Colonic mucosa (tissue), 4 donors: ENCODE measurements around the gene COG5. TPM values are rescaled to one million over a fixed set of nuclear protein-coding genes. Genes with fewer than 3 reads are reported as not detected.

Experiments
- DNase-seq: peaks from one replicate; pipeline ENCODE4 v3.0.0-alpha.2; 2020
- H3K27ac ChIP-seq: fragments of 200-600 bp; one replicate; pipeline ENCODE4 v1.8.0; 2021
- H3K27me3 ChIP-seq: fragments of 200-600 bp; one replicate; pipeline ENCODE4 v1.8.0; 2021
- H3K36me3 ChIP-seq: fragments of 200-600 bp; one replicate; pipeline ENCODE4 v1.8.0; 2021
- H3K4me1 ChIP-seq: fragments of 200-600 bp; one replicate; pipeline ENCODE4 v1.8.0; 2021; ENCODE audit warnings: mild to moderate bottlenecking
- H3K4me3 ChIP-seq: fragments of 200-600 bp; one replicate; pipeline ENCODE4 v1.8.0; 2021
- H3K9ac ChIP-seq, 2 donors: one replicate each; pipeline ENCODE4 v1.7.0; 2013; ENCODE audit warnings: control low read depth in 2 of 2, low read depth in 2 of 2, low read length in 2 of 2
- H3K9me3 ChIP-seq: fragments of 200-600 bp; one replicate; pipeline ENCODE4 v1.8.0; 2021
- CTCF ChIP-seq: fragments of 200-600 bp; IDR thresholded peaks from one replicate; pipeline ENCODE4 v1.8.0; 2022; ENCODE audit warnings: antibody characterized with exemption, mild to moderate bottlenecking
- intact Hi-C: fragments of 100-400 bp; cut with DNase I; formaldehyde crosslinking; loops from one replicate; pipeline ENCODE4 v1.14.1; 2022
- total RNA-seq, 2 donors: library from RNA; stranded (reverse); fragmentation: NEBNext Ultra II Directional in 1 of 2; extraction: Animal tissue kit (Norgen Biotek cat#: 25700) in 1 of 2; gene quantifications; one replicate each; pipeline ENCODE4 v1.2.1, GENCODE V29; 2021
- donor health status: healthy.
- donor health status: DM: no; HTN: no; CAD: no.
- donor health status: DM: no; HTN: no; CAD: no.

Gene COG5
- total RNA-seq, 2 donors from 2014 or later = 43.1 to 46.8 TPM

- Histone ChIP-seq H3K9me3 (no peaks in the 10 kb centered on the region), H3K27me3 (no peaks in the 10 kb centered on the region), H3K4me1 (no peaks in the 10 kb centered on the region), H3K36me3 (no peaks in the 10 kb centered on the region), H3K9ac (no peak overlapping the region), H3K4me3 (no peak overlapping the region), H3K27ac (no peak overlapping the region)
- no peak for DNase-seq
- TF ChIP-seq CTCF = no peak
- intact Hi-C loops = no loop called here
These were observed 158.8 kb downstream of the COG5 start for GRCh38 chr7:107404740-107405537.

GRCh38 chr7:107398161-107398560, 165.6 kb downstream of the COG5 start:
- no peak overlapping the region for H3K27ac ChIP-seq
- H3K4me3 ChIP-seq = no peak overlapping the region
- no peaks in the 10 kb centered on the region for H3K36me3 ChIP-seq
- H3K9ac ChIP-seq = no peak overlapping the region
- no peak for DNase-seq
- TF ChIP-seq CTCF = no peak
- no peaks in the 10 kb centered on the region for H3K4me1 ChIP-seq
- H3K27me3 ChIP-seq = no peaks in the 10 kb centered on the region
- no peaks in the 10 kb centered on the region for H3K9me3 ChIP-seq
- intact Hi-C loops = no loop called here

GRCh38 chr7:107396990-107397389, 166.7 kb downstream of the COG5 start:
- no peak for TF ChIP-seq CTCF
- Histone ChIP-seq H3K27ac (no peak overlapping the region), H3K4me3 (no peak overlapping the region), H3K27me3 (no peaks in the 10 kb centered on the region), H3K9ac (no peak overlapping the region), H3K4me1 (no peaks in the 10 kb centered on the region), H3K9me3 (no peaks in the 10 kb centered on the region), H3K36me3 (no peaks in the 10 kb centered on the region)
- DNase-seq = no peak
- intact Hi-C loops = no loop called here

- Histone ChIP-seq H3K9ac (no peak overlapping the region), H3K9me3 (no peaks in the 10 kb centered on the region), H3K27ac (no peak overlapping the region), H3K27me3 (no peaks in the 10 kb centered on the region), H3K36me3 (no peaks in the 10 kb centered on the region), H3K4me3 (no peak overlapping the region), H3K4me1 (no peaks in the 10 kb centered on the region)
- no peak for TF ChIP-seq CTCF
- intact Hi-C loops = no loop called here
- no peak for DNase-seq
These were observed 167.6 kb downstream of the COG5 start for GRCh38 chr7:107396081-107396480.

GRCh38 chr7:107394831-107395230, 168.9 kb downstream of the COG5 start:
- no peak overlapping the region for H3K4me3 ChIP-seq
- intact Hi-C loops = no loop called here
- no peak for DNase-seq
- no peaks in the 10 kb centered on the region for H3K36me3 ChIP-seq
- TF ChIP-seq CTCF = no peak
- no peaks in the 10 kb centered on the region for H3K9me3 ChIP-seq
- H3K9ac ChIP-seq = no peak overlapping the region
- H3K4me1 ChIP-seq = no peaks in the 10 kb centered on the region
- no peak overlapping the region for H3K27ac ChIP-seq
- H3K27me3 ChIP-seq = no peaks in the 10 kb centered on the region
